IPS-15b (cell line): ENCODE results near the gene MAS1L.

Source experiments
- H3K27me3 ChIP-seq: one replicate; pipeline ENCODE4 v1.6.1; 2013; ENCODE audit warnings: low read length; ENCODE audit not compliant: control insufficient read depth, insufficient read depth
- H3K36me3 ChIP-seq: one replicate; pipeline ENCODE4 v1.6.1; 2013; ENCODE audit warnings: low read length; ENCODE audit not compliant: control insufficient read depth, insufficient read depth
- H3K4me1 ChIP-seq: one replicate; pipeline ENCODE4 v1.6.1; 2013; ENCODE audit warnings: mild to moderate bottlenecking, low read length; ENCODE audit not compliant: control insufficient read depth, insufficient read depth
- H3K4me3 ChIP-seq: one replicate; pipeline ENCODE4 v1.5.1; 2013; ENCODE audit warnings: low read depth, low read length
- H3K9ac ChIP-seq: one replicate; pipeline ENCODE4 v1.6.1; 2013; ENCODE audit warnings: low read depth, mild to moderate bottlenecking, low read length
- H3K9me3 ChIP-seq: one replicate; pipeline ENCODE4 v1.6.1; 2013; ENCODE audit warnings: mild to moderate bottlenecking, low read length; ENCODE audit not compliant: control insufficient read depth, insufficient read depth

Gene MAS1L

DNA sequence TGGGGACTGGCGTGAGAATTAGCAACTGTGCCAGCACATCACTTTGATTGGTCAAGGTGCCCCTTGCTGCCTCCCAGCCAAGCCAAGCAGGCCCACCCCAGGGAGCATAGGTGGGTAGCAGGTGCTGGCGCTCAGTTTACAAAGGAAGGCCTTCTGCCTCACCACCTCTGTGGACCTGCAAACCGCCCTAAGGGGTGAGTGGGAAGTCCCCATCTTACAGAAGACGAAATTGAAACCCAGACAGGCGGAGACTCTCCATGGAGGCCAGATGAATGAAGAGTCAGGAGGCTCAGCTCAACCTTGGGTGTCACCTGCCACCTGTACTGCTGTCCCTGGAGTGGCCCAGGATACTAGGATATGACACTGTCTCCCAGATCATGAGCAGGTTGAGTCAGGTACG is 21.5 kb upstream of the MAS1L start:
- Histone ChIP-seq H3K9me3 (no peaks in the 10 kb centered on the region), H3K4me1 (no peaks in the 10 kb centered on the region)

DNA sequence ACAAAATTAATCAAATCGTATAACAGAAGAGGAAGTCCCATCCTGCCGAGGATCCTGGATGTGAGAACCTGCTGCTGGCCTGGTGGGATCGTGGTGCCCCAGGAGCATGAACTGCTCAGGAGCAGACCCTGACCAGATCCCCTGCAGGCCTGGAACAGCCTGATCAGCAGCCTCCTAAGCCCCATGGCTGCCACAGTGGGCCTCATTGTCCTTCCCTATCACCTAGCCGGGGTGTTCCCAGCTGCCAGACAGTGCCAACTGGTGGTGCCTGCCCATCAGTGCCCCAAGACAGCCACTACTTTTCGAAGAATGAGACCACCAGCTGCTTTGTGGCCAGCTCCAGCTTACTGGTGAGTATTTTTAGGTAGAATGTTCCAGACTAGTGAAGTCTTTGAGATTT is 19.6 kb upstream of the MAS1L start:
- Histone ChIP-seq H3K27me3 (no peaks in the 10 kb centered on the region), H3K9ac (no peak overlapping the region), H3K4me1 (no peaks in the 10 kb centered on the region), H3K9me3 (no peaks in the 10 kb centered on the region), H3K4me3 (no peak overlapping the region), H3K36me3 (no peaks in the 10 kb centered on the region)

More for the DNA sequence above, 21.5 kb upstream of the MAS1L start:
- Histone ChIP-seq H3K36me3 (no peaks in the 10 kb centered on the region), H3K27me3 (no peaks in the 10 kb centered on the region), H3K9ac (no peak overlapping the region), H3K4me3 (no peak overlapping the region)

DNA sequence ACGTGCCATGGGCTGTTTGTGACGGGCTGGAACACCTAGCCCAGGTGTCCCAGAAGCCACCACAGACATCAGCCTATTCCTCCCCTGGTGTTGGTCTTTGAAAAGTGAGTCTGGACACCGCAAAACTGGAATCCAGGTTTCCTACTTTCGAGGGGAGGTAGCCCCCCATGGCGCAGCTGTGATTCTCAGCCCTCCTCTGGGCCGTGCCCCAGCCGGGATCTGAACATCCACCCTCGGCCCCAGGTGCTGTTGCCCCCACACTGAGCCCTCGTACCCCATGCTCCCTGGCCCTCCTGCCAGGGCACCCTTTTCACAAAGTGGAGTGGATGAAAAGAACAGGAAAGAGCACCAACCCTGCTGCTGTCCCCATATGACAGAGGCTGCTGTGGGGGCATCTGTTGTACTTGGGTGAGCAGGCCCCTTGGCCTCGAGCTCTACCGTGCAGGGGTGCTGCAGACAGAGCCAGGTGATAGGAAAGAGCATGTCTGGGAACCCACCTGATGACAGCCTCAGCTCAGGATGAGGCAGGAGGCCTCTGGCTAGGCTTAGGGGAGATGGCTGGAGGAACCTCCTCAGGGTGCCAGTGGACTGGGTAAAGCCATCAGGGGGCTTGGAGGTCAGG is 18.8 kb upstream of the MAS1L start:
- no peaks in the 10 kb centered on the region for H3K9me3 ChIP-seq
- H3K27me3 ChIP-seq: no peaks in the 10 kb centered on the region
- no peaks in the 10 kb centered on the region for H3K4me1 ChIP-seq
- no peak overlapping the region for H3K9ac ChIP-seq
- no peak overlapping the region for H3K4me3 ChIP-seq
- H3K36me3 ChIP-seq: no peaks in the 10 kb centered on the region

DNA sequence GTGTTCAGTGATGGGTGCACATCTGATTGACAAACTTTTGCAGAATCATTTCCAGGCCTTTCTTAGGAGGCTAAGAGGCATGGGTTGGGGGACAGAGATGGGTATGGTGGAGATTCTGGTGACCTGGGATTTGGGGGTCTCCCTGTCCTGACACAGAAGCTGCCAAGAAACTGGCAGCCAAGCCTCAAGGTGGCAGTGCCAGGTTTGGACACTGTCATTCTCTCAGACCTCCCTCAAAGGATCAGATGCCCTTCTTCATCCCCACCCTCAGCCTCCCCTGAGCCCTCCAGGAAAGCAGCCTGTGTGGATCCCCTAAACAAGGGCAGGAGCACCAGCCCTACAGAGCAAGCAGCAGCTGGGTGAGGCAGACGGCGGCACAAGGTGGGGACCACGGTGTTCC is 18.1 kb upstream of the MAS1L start:
- Histone ChIP-seq H3K4me3 (no peak overlapping the region), H3K36me3 (no peaks in the 10 kb centered on the region), H3K9me3 (no peaks in the 10 kb centered on the region), H3K27me3 (no peaks in the 10 kb centered on the region), H3K4me1 (no peaks in the 10 kb centered on the region), H3K9ac (no peak overlapping the region)

DNA sequence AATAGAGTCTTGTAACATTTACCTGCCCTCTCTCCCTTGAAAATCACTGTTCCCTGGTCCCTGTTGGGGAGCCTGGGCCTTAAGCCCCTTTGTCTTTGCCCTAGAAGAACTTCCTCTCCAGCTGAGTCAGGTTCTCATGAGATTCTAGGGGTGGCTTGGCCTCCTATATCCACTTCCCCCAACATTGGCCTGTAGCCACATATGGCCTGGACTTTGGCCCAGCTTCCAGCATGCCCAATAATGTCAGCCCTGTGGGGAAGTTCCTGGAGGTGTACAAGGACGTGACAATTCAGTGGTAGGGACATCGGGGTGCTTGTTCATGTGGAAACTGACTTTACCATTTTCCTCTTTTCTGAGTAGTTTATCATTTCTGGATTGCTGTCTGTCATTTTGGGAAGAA is 17.2 kb upstream of the MAS1L start:
- no peaks in the 10 kb centered on the region for H3K36me3 ChIP-seq
- H3K4me3 ChIP-seq: no peak overlapping the region
- H3K4me1 ChIP-seq: no peaks in the 10 kb centered on the region
- H3K9me3 ChIP-seq: no peaks in the 10 kb centered on the region
- H3K27me3 ChIP-seq: no peaks in the 10 kb centered on the region
- H3K9ac ChIP-seq: no peak overlapping the region

DNA sequence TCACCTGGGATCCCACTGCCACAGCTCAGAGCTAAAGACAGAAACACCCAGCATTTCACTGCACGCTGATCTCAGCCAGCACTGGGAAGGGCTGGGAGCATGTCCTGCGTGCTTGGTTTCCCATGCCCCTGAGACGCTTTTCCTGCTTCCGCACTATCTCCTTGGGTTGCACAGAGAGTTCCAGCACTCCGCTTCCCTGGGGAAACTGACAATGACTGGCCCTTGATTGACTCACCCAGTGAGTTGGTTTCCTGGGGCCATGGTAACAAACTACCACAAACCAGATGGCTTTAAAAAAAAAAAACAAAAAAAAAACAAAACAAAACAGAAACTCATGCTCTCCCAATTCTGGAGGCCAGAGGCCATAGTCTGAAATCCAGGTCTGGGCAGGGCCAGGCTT is 14.8 kb upstream of the MAS1L start:
- Histone ChIP-seq H3K9ac (no peak overlapping the region), H3K27me3 (no peaks in the 10 kb centered on the region), H3K36me3 (no peaks in the 10 kb centered on the region), H3K9me3 (no peaks in the 10 kb centered on the region), H3K4me3 (no peak overlapping the region), H3K4me1 (no peaks in the 10 kb centered on the region)

DNA sequence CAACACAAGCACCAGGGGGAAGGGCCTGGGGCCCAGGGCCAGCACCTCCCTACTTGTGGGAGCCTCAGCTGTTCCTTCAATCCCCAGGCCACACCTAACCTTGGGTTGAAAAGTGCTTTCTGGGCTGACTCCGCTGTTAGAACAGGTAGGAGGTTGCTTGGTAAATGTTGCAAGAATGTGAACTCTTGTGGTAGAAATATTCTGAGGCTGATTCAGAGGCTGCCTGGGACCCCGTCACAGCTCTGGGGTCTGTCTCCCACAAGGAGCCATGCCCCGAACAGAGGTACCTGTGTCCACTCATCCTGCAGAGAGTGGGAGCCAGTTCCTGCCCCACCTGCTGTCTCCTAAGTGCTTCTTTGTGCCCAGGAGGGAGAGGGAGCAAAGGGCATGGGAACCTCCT is 14.4 kb upstream of the MAS1L start:
- no peaks in the 10 kb centered on the region for H3K27me3 ChIP-seq
- H3K9me3 ChIP-seq: no peaks in the 10 kb centered on the region
- H3K4me1 ChIP-seq: no peaks in the 10 kb centered on the region
- H3K36me3 ChIP-seq: no peaks in the 10 kb centered on the region
- H3K4me3 ChIP-seq: no peak overlapping the region
- no peak overlapping the region for H3K9ac ChIP-seq

DNA sequence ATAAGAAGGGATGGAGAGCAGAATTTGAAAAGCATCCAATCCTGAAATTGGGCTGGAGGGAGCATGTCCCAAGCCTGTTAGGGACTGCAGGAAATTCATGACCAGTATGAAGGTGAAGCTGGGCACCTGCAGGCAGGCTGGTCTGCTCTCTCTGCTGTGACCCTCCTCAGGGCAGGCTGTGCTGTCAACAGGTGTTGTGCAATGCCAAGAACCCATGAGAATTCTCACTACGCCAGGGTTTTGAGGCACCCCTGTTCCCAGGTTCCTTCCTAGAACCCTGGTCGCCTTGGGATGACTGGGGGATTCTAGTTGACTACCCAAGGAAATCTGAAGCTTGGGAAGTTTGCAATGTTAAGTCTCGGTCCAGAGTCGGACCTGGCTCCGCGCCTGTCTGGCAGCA is 13.3 kb upstream of the MAS1L start:
- Histone ChIP-seq H3K4me1 (no peaks in the 10 kb centered on the region), H3K4me3 (no peak overlapping the region), H3K27me3 (no peaks in the 10 kb centered on the region), H3K36me3 (no peaks in the 10 kb centered on the region), H3K9me3 (no peaks in the 10 kb centered on the region), H3K9ac (no peak overlapping the region)

DNA sequence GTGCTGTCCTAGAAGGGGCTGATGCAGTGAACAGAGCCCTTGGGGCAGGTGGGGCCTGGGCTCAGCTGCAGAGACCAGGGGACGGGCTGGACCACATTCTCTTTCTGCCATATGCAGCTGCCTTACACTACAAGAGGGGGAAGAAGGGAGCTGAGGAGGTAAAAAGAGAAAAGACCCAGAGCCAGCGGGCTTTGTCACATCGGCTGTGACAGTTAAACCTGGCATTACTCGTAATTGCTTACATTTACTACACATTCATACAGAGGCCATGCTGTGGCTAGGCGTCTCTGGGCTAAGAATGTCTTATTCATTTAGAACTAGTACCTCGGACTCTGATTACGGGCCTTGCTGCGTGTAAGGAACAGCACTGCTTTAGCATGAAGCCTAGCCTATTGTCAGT is 12.8 kb upstream of the MAS1L start:
- Histone ChIP-seq H3K27me3 (no peaks in the 10 kb centered on the region), H3K4me1 (no peaks in the 10 kb centered on the region), H3K9ac (no peak overlapping the region), H3K36me3 (no peaks in the 10 kb centered on the region), H3K9me3 (no peaks in the 10 kb centered on the region), H3K4me3 (no peak overlapping the region)

DNA sequence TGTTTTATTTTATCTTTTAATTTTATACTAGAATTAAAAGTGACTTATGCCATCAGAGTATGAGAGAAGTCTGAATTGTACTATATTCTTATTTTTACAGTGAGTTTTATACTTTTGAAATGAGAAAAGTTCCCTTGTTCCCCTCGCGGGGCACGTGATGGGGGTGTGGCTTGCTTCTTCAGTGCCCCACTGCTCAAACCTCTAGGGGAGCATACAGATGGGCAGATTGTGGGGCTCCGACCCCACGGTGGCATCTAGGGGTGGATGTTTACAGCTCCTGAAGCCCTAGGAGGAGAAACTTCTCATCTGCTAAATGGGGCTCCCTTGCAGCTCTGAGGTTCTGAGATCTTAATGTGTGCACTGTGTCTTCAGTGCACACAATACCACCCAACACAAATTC is 11.9 kb upstream of the MAS1L start:
- Histone ChIP-seq H3K4me1 (no peaks in the 10 kb centered on the region), H3K9me3 (no peaks in the 10 kb centered on the region), H3K4me3 (no peak overlapping the region), H3K9ac (no peak overlapping the region), H3K36me3 (no peaks in the 10 kb centered on the region), H3K27me3 (no peaks in the 10 kb centered on the region)

DNA sequence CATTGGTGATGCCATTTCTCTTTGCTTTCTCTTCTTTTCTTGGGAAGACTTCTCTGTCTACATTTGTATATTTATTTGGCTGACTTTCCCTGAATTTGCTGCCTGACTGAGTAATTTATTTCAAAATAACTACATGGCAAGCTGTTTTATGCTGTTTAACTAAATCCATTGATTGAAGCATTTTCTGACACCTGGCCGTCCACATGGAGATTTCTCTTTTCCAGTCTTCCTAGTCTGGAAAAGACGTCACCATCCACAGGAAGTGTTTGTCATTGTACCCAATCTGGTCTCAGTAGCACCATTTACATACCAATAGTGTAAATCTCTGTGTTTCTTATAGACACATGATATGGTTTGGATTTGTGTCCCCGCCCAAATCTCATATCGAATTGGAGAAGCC is 9.2 kb upstream of the MAS1L start:
- H3K4me1 ChIP-seq: no peaks in the 10 kb centered on the region

DNA sequence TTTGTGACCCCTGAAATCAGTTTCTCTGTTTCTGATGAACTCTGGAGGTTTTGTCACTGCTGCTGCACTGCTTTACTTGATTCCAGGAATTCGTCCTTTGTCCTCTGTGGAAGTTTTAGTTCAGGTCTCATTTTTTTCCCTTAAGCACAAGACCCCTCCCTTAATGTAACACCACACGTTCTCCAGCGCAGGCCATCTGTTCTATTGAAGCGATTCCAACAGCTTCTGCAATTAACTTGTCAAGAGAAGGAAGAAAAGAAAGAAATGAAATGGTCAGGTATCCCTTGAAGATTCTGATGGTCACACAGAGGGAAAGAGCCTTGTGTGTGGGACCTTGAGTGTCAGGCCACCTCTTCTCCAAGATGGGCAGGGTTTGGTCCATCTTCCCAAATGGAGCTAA is 7.8 kb upstream of the MAS1L start:
- no peak overlapping the region for H3K9ac ChIP-seq
- H3K4me1 ChIP-seq: no peaks in the 10 kb centered on the region
- no peaks in the 10 kb centered on the region for H3K36me3 ChIP-seq
- H3K9me3 ChIP-seq: no peaks in the 10 kb centered on the region
- H3K27me3 ChIP-seq: no peaks in the 10 kb centered on the region
- H3K4me3 ChIP-seq: no peak overlapping the region

More for the DNA sequence above, 9.2 kb upstream of the MAS1L start:
- Histone ChIP-seq H3K9me3 (no peaks in the 10 kb centered on the region), H3K4me3 (no peak overlapping the region), H3K36me3 (no peaks in the 10 kb centered on the region), H3K27me3 (no peaks in the 10 kb centered on the region), H3K9ac (no peak overlapping the region)
